Activated naive CD8-positive, alpha-beta T cell treated with anti-CD3 and anti-CD28 coated beads, Interleukin-2, amount 50 U/mL, for 24 hours (primary cell): Measurements from ENCODE around the gene ZNF565.
"Not testable (repeated sequence)": the region's sequence is repeated elsewhere in the genome, so short reads cannot be mapped to it uniquely, and the experiment has no call there.

Experiments
- ATAC-seq: fragments of 150-1000 bp; cut with Tn5 transposase; one replicate; pipeline ENCODE4 v1.10.0; 2021
- DNase-seq: peaks from one replicate; pipeline ENCODE4 v3.0.0; 2021
- H3K27ac Mint-ChIP-seq: one replicate; pipeline ENCODE4 v1.8.0; 2021; ENCODE audit warnings: mild to moderate bottlenecking, mixed read lengths
- H3K27me3 Mint-ChIP-seq: one replicate; pipeline ENCODE4 v1.8.0; 2021; ENCODE audit warnings: mixed read lengths
- H3K36me3 Mint-ChIP-seq: one replicate; pipeline ENCODE4 v1.8.0; 2021; ENCODE audit warnings: low read depth, mixed read lengths
- H3K4me1 Mint-ChIP-seq: one replicate; pipeline ENCODE4 v1.8.0; 2021; ENCODE audit warnings: mixed read lengths
- H3K4me3 Mint-ChIP-seq: one replicate; pipeline ENCODE4 v1.8.0; 2021; ENCODE audit warnings: mild to moderate bottlenecking, moderate library complexity, mixed read lengths
- H3K9me3 Mint-ChIP-seq: one replicate; pipeline ENCODE4 v1.8.0; 2021; ENCODE audit warnings: mixed read lengths

Gene ZNF565

GRCh38 chr19:36236304-36236945, 22.0 kb upstream of the ZNF565 start:
- peaks cover 66% of the 10 kb centered on the region for H3K9me3 Mint-ChIP-seq
- H3K4me1 Mint-ChIP-seq = no peaks in the 10 kb centered on the region
- DNase-seq (no peak), ATAC-seq (no peak)
- H3K36me3 Mint-ChIP-seq = peaks cover 86% of the 10 kb centered on the region
- no peak overlapping the region for H3K4me3 Mint-ChIP-seq
- H3K27ac Mint-ChIP-seq = no peak overlapping the region
- H3K27me3 Mint-ChIP-seq = no peaks in the 10 kb centered on the region

DNA sequence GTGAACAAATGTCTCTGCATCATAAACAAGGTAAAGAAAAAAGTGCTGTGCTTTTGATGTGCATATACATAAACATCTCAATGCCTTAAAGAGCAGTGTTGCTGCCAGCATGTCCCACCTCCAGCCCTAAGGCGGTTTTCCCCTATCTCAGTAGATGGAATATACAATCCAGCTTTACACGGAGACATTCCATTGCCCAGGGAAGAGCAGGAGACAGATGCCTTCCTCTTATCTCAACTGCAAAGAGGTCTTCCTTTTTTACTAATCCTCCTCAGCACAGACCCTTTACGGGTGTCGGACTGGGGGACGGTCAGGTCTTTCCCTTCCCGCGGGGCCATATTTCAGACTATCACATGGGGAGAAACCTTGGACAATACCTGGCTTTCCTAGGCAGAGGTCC, 19.2 kb upstream of the ZNF565 start:
- Mint-ChIP-seq H3K9me3 (peaks cover 66% of the 10 kb centered on the region), H3K36me3 (peaks cover 98% of the 10 kb centered on the region)
- not testable (repeated sequence) for H3K27ac Mint-ChIP-seq, H3K27me3 Mint-ChIP-seq, H3K4me3 Mint-ChIP-seq, DNase-seq, H3K4me1 Mint-ChIP-seq, ATAC-seq

DNA sequence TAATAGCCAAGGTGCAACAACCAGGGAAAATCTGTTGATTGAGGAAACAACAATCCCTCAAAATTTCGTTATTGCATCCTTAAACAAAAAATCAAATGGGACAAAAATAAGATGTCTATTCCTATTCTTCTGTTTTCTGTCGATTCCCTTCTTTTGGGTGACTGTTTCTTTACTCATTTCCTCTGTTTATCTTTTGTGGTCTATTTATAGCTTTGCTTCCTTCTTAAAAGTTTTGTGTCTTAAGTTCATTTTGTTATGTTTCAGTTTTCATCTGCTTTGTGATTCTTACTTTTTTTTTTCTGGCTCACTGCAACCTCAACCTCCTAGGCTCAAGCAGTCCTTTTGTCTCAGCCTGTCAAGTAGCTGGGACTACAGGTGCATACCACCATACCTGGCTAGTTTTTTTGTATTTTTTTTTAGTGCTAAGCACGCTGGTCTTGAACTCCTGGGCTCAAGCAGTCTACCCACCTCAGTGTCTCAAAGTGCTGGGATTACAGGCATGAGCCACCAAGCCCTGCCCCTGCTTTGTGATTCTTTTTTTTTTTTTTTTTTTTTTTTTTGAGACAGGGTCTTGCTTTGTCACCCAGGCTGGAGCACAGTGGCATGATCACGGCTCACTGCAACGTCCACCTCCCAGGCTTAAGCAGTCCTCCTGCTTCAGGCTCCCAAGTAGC, 10.9 kb upstream of the ZNF565 start:
- Mint-ChIP-seq H3K9me3 (peaks cover 26% of the 10 kb centered on the region), H3K27ac (peak overlapping the region; percentile 24), H3K36me3 (peaks cover 85% of the 10 kb centered on the region), H3K4me3 (no peak overlapping the region), H3K27me3 (no peaks in the 10 kb centered on the region), H3K4me1 (peaks cover 33% of the 10 kb centered on the region)
- DNase-seq = no peak
- ATAC-seq = no peak

DNA sequence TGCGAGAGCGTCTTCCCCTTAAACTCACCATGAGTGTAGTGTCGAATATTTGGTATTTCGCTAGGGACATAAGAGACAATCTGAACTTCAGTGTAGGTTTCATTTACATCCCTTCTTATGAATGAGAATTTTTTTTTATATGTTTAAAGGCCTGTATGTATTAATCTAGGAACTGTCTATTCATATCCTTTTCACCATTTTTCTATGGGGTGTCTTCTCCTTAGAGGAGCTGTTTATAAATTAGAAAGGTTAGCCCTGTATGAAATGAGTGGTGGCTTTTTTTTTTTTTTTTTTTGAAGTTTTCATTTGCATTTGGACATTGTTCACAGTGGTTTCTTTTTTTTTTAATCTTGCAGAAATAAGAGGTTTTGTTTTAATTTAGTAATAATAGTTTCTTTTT, 8.0 kb upstream of the ZNF565 start:
- Mint-ChIP-seq H3K36me3 (peaks cover 74% of the 10 kb centered on the region), H3K27ac (no peak overlapping the region), H3K9me3 (peaks cover 7% of the 10 kb centered on the region), H3K4me3 (no peak overlapping the region), H3K27me3 (no peaks in the 10 kb centered on the region), H3K4me1 (peaks cover 51% of the 10 kb centered on the region)
- DNase-seq = no peak
- no peak for ATAC-seq

- Mint-ChIP-seq H3K36me3 (peaks cover 72% of the 10 kb centered on the region), H3K27me3 (no peaks in the 10 kb centered on the region), H3K9me3 (peaks cover 6% of the 10 kb centered on the region), H3K27ac (no peak overlapping the region), H3K4me3 (no peak overlapping the region), H3K4me1 (peaks cover 58% of the 10 kb centered on the region)
- DNase-seq (no peak), ATAC-seq (no peak)
Measured at GRCh38 chr19:36221474-36221873, 7.0 kb upstream of the ZNF565 start.

DNA sequence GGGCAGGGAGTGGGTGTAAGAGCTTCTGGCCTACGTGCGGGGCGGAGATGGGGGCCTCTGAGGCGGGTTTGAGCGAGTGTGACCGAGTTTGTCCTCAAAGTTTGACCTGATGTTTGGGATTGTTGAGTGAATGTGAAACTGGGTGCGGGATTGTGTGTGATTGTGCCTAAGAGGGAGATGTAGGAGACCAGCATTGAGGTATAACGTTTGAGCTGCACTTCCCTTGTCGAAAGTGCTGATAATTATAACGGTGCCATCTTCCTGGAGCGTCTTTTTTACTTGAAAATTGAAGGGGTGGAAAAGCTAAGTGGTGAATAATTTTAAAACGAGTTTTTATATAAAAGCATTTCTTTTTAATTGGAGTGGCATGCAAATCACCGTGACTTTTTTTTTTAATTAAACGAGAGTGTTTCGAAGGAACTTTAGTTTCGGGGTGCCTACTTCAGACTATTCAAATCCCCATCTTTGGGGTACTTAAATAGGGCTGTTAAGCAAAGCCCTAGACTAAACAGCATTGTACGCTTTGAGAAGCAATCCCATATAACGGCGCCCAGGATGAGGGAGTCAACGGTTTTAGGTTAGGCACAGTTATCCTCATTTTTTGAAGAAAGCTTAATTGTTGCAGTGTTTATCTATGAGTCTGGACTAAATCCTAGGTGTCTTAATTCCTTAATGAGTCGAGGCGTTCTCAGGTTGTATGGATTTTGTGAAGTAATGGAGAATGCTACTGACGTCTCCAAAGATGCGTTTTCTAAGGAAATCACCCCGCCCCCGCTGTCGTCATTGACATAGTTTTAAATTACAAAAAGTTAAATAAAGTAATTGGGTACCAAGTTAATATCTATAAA, 1.0 kb upstream of the ZNF565 start:
- Mint-ChIP-seq H3K9me3 (no peaks in the 10 kb centered on the region), H3K4me3 (no peak overlapping the region), H3K4me1 (peaks cover 36% of the 10 kb centered on the region), H3K27ac (no peak overlapping the region), H3K36me3 (peaks cover 24% of the 10 kb centered on the region), H3K27me3 (no peaks in the 10 kb centered on the region)
- peak; percentile 5 for ATAC-seq
- peak; percentile 35 for DNase-seq

GRCh38 chr19:36212895-36213294, 1.6 kb downstream of the ZNF565 start:
- Mint-ChIP-seq H3K4me3 (peak overlapping the region; percentile 24), H3K9me3 (no peaks in the 10 kb centered on the region), H3K27ac (no peak overlapping the region), H3K36me3 (peaks cover 8% of the 10 kb centered on the region), H3K27me3 (no peaks in the 10 kb centered on the region), H3K4me1 (peaks cover 22% of the 10 kb centered on the region)
- ATAC-seq (no peak), DNase-seq (no peak)

- H3K27ac Mint-ChIP-seq = no peak overlapping the region
- peaks cover 3% of the 10 kb centered on the region for H3K4me1 Mint-ChIP-seq
- H3K36me3 Mint-ChIP-seq = no peaks in the 10 kb centered on the region
- no peak for DNase-seq
- H3K9me3 Mint-ChIP-seq = no peaks in the 10 kb centered on the region
- no peaks in the 10 kb centered on the region for H3K27me3 Mint-ChIP-seq
- no peak overlapping the region for H3K4me3 Mint-ChIP-seq
- ATAC-seq = no peak
Measured at GRCh38 chr19:36210497-36210896, 4.0 kb downstream of the ZNF565 start.

- no peaks in the 10 kb centered on the region for H3K9me3 Mint-ChIP-seq
- no peak overlapping the region for H3K4me3 Mint-ChIP-seq
- H3K4me1 Mint-ChIP-seq = peaks cover 3% of the 10 kb centered on the region
- no peak for ATAC-seq
- no peak overlapping the region for H3K27ac Mint-ChIP-seq
- H3K36me3 Mint-ChIP-seq = no peaks in the 10 kb centered on the region
- no peak for DNase-seq
- H3K27me3 Mint-ChIP-seq = no peaks in the 10 kb centered on the region
Measured at GRCh38 chr19:36209372-36209771, 5.1 kb downstream of the ZNF565 start.

DNA sequence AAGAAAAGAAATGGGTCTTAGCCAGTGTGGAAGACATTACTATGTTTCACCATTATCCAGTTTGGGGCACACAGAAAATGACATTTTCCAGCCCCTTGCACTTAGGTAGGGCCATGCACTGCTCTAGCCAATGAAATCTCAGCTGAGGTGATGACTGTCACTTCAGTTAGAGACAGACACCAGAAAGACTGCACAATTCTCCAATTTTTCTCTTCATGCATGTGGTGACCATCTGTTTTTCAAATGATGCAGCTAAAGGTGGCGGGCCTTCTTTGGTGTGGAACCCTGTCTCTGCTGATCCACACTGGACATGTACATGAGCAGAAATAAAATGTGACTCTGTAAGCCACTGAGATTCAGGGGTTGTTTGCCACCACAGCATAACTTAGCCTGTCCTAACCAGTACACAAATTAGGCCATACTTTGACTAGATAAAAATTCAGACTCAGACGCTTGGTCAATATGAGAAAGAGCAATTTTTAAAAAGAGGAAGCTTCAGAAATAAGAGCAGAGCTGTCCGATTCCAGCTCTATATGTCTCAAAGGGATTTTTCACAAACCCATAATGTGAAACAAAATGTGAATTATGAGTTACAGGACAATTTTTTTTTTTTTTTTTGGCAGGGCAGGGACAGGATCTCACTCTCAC, 6.7 kb downstream of the ZNF565 start:
- H3K9me3 Mint-ChIP-seq = no peaks in the 10 kb centered on the region
- no peak for ATAC-seq
- no peak overlapping the region for H3K27ac Mint-ChIP-seq
- no peaks in the 10 kb centered on the region for H3K36me3 Mint-ChIP-seq
- H3K27me3 Mint-ChIP-seq = no peaks in the 10 kb centered on the region
- no peaks in the 10 kb centered on the region for H3K4me1 Mint-ChIP-seq
- DNase-seq = no peak
- no peak overlapping the region for H3K4me3 Mint-ChIP-seq

DNA sequence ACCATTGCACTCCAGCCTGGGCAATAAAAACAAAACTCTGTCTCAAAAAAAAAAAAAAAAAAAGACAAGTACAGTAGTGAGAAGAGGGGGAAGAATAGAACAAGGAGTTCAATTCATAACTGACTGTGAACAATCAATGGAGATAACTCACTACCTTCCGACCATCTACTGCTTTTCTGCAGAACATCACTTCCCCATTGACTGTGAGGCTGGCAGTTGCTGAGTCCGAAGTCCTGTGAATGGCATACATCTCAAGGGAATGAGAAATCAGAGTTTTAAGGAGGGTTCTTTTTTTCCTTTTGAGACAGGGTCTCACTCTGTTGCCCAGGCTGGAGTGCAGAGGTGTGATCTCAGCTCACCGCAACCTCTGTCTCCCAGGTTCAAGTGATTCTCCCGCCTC, 11.2 kb downstream of the ZNF565 start:
- no peak overlapping the region for H3K27ac Mint-ChIP-seq
- no peaks in the 10 kb centered on the region for H3K4me1 Mint-ChIP-seq
- no peak for ATAC-seq

DNA sequence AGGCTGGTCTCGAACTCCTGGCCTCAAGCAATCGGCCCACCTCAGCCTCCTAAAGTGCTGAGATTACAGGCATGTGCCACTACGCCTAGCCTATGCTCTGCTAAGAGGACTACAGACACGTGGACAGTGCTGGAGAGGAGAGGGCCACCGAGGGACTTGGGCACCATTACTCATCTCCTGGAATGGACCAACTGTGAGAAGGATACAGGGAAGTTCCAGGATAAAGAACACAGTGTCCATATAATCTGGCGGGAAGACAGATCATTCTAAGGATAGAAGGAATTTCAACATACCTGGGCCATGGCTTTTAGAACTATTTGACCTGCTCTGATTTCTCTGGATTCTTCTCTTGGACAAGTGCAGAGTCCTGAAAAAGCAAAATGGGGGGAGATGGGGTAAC, 12.8 kb downstream of the ZNF565 start:
- H3K4me3 Mint-ChIP-seq = no peak overlapping the region
- no peaks in the 10 kb centered on the region for H3K4me1 Mint-ChIP-seq
- H3K27me3 Mint-ChIP-seq = no peaks in the 10 kb centered on the region
- peaks cover 4% of the 10 kb centered on the region for H3K36me3 Mint-ChIP-seq
- DNase-seq = no peak
- H3K27ac Mint-ChIP-seq = no peak overlapping the region
- ATAC-seq = no peak
- H3K9me3 Mint-ChIP-seq = no peaks in the 10 kb centered on the region

More for the DNA sequence above, 11.2 kb downstream of the ZNF565 start:
- Mint-ChIP-seq H3K9me3 (no peaks in the 10 kb centered on the region), H3K27me3 (no peaks in the 10 kb centered on the region), H3K36me3 (peaks cover 3% of the 10 kb centered on the region), H3K4me3 (no peak overlapping the region)
- no peak for DNase-seq

GRCh38 chr19:36198119-36198518, 16.3 kb downstream of the ZNF565 start:
- Mint-ChIP-seq H3K4me3 (no peak overlapping the region), H3K27me3 (no peaks in the 10 kb centered on the region), H3K27ac (no peak overlapping the region), H3K4me1 (no peaks in the 10 kb centered on the region), H3K9me3 (no peaks in the 10 kb centered on the region), H3K36me3 (peaks cover 6% of the 10 kb centered on the region)
- no peak for DNase-seq
- no peak for ATAC-seq

GRCh38 chr19:36196249-36196648, 18.2 kb downstream of the ZNF565 start:
- Mint-ChIP-seq H3K36me3 (peaks cover 9% of the 10 kb centered on the region), H3K27me3 (no peaks in the 10 kb centered on the region), H3K27ac (no peak overlapping the region), H3K4me3 (no peak overlapping the region), H3K9me3 (no peaks in the 10 kb centered on the region), H3K4me1 (no peaks in the 10 kb centered on the region)
- ATAC-seq (no peak), DNase-seq (no peak)
